SK-N-SH treated with all-trans-retinoic acid at 6 μM for 48 hours (cell line): ENCODE data around the gene NRSN2.

ENCODE experiments used
- CSDC2 ChIP-seq: fragments of 250-450 bp; sonication (Bioruptor Pico); IDR thresholded peaks from 2 replicates; pipeline ENCODE4 v1.5.0; 2020; ENCODE audit warnings: mild to moderate bottlenecking, moderate library complexity
- ESRRG ChIP-seq: fragments of 250-450 bp; sonication (Bioruptor Pico); IDR thresholded peaks from 2 replicates; pipeline ENCODE4 v1.6.1; 2021; ENCODE audit warnings: mild to moderate bottlenecking
- ISL1 ChIP-seq: fragments of 250-450 bp; sonication (Bioruptor Pico); IDR thresholded peaks from 2 replicates; pipeline ENCODE4 v2.1.2; 2022; ENCODE audit warnings: mild to moderate bottlenecking, moderate library complexity
- PPARA ChIP-seq: fragments of 250-450 bp; sonication (Bioruptor Pico); IDR thresholded peaks from 2 replicates; pipeline ENCODE4 v1.5.0; 2020; ENCODE audit warnings: mild to moderate bottlenecking, borderline replicate concordance
- RARB ChIP-seq: fragments of 250-450 bp; sonication (Bioruptor Pico); IDR thresholded peaks from 2 replicates; pipeline ENCODE4 v1.8.0; 2021; ENCODE audit warnings: mild to moderate bottlenecking, moderate library complexity
- SNAI2 ChIP-seq: fragments of 250-450 bp; sonication (Bioruptor Pico); IDR thresholded peaks from 2 replicates; pipeline ENCODE4 v1.5.0; 2020; ENCODE audit warnings: mild to moderate bottlenecking, moderate library complexity
- TOX ChIP-seq: fragments of 250-450 bp; sonication (Bioruptor Pico); IDR thresholded peaks from 2 replicates; pipeline ENCODE4 v1.8.0; 2021; ENCODE audit warnings: mild to moderate bottlenecking, moderate library complexity, borderline replicate concordance
- ZFP3 ChIP-seq: fragments of 250-450 bp; sonication (Bioruptor Pico); IDR thresholded peaks from 2 replicates; pipeline ENCODE4 v1.5.0; 2020; ENCODE audit warnings: mild to moderate bottlenecking, moderate library complexity
- ZFP30 ChIP-seq: fragments of 450-650 bp; formaldehyde crosslinking; IDR thresholded peaks from 2 replicates; pipeline ENCODE4 v1.5.0; 2022; ENCODE audit warnings: mild to moderate bottlenecking, moderate library complexity
- ZNF565 ChIP-seq: fragments of 450-650 bp; formaldehyde crosslinking; conservative IDR thresholded peaks from 2 replicates; pipeline ENCODE4 v1.5.0; 2020; ENCODE audit warnings: low read depth, mild to moderate bottlenecking, moderate library complexity
- ZNF70 ChIP-seq: fragments of 450-650 bp; formaldehyde crosslinking; IDR thresholded peaks from 2 replicates; pipeline ENCODE4 v1.5.0; 2020; ENCODE audit warnings: mild to moderate bottlenecking, moderate library complexity
- TF ChIP-seq, protein P1 (sequence below): fragments of 250-450 bp; sonication (Bioruptor Pico); IDR thresholded peaks from 2 replicates; pipeline ENCODE4 v1.8.0; 2020; ENCODE audit warnings: mild to moderate bottlenecking, moderate library complexity, borderline replicate concordance
- TF ChIP-seq, protein P2 (sequence below): fragments of 250-450 bp; sonication (Bioruptor Pico); IDR thresholded peaks from 2 replicates; pipeline ENCODE4 v1.5.0; 2020; ENCODE audit warnings: mild to moderate bottlenecking, moderate library complexity
- TF ChIP-seq, protein P3 (sequence below): fragments of 250-450 bp; sonication (Bioruptor Pico); IDR thresholded peaks from 2 replicates; pipeline ENCODE4 v1.5.1; 2020; ENCODE audit warnings: low read depth, mild to moderate bottlenecking, moderate library complexity

DNA sequence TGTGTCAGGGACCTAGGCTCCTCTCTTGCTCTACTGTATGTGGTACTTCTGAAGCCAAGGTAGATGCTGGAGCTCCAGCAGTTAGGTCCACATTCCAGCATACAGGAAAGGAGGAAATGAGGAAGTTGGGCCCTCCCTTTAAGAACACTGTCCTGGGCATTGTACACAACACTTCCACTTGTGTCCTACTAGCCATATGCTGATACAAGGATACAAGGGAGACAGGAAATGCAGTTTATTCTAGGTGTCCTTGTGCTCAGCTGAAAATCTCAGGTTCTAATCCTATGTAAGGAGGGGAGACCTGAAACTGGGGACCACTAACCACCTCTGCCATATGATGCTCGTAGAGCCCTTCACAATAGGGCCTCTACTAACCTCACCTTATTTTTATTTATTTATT is 37.8 kb downstream of the NRSN2 start:
- TF ChIP-seq SNAI2 (no peak), ZFP30 (CRISPR knock-in tag) (no peak), RARB (no peak), ISL1 (CRISPR knock-in tag) (no peak), CSDC2 (CRISPR knock-in tag) (no peak), ESRRG (CRISPR knock-in tag) (no peak), PPARA (CRISPR knock-in tag) (no peak), ZFP3 (CRISPR knock-in tag) (no peak), TOX (no peak), ZNF565 (CRISPR knock-in tag) (no peak), ZNF70 (CRISPR knock-in tag) (no peak)
- TF ChIP-seq, protein P1, sequence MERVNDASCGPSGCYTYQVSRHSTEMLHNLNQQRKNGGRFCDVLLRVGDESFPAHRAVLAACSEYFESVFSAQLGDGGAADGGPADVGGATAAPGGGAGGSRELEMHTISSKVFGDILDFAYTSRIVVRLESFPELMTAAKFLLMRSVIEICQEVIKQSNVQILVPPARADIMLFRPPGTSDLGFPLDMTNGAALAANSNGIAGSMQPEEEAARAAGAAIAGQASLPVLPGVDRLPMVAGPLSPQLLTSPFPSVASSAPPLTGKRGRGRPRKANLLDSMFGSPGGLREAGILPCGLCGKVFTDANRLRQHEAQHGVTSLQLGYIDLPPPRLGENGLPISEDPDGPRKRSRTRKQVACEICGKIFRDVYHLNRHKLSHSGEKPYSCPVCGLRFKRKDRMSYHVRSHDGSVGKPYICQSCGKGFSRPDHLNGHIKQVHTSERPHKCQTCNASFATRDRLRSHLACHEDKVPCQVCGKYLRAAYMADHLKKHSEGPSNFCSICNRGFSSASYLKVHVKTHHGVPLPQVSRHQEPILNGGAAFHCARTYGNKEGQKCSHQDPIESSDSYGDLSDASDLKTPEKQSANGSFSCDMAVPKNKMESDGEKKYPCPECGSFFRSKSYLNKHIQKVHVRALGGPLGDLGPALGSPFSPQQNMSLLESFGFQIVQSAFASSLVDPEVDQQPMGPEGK (CRISPR knock-in tag) = no peak
- TF ChIP-seq, protein P2, sequence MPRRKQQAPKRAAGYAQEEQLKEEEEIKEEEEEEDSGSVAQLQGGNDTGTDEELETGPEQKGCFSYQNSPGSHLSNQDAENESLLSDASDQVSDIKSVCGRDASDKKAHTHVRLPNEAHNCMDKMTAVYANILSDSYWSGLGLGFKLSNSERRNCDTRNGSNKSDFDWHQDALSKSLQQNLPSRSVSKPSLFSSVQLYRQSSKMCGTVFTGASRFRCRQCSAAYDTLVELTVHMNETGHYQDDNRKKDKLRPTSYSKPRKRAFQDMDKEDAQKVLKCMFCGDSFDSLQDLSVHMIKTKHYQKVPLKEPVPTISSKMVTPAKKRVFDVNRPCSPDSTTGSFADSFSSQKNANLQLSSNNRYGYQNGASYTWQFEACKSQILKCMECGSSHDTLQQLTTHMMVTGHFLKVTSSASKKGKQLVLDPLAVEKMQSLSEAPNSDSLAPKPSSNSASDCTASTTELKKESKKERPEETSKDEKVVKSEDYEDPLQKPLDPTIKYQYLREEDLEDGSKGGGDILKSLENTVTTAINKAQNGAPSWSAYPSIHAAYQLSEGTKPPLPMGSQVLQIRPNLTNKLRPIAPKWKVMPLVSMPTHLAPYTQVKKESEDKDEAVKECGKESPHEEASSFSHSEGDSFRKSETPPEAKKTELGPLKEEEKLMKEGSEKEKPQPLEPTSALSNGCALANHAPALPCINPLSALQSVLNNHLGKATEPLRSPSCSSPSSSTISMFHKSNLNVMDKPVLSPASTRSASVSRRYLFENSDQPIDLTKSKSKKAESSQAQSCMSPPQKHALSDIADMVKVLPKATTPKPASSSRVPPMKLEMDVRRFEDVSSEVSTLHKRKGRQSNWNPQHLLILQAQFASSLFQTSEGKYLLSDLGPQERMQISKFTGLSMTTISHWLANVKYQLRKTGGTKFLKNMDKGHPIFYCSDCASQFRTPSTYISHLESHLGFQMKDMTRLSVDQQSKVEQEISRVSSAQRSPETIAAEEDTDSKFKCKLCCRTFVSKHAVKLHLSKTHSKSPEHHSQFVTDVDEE (CRISPR knock-in tag) = no peak
- TF ChIP-seq, protein P3, sequence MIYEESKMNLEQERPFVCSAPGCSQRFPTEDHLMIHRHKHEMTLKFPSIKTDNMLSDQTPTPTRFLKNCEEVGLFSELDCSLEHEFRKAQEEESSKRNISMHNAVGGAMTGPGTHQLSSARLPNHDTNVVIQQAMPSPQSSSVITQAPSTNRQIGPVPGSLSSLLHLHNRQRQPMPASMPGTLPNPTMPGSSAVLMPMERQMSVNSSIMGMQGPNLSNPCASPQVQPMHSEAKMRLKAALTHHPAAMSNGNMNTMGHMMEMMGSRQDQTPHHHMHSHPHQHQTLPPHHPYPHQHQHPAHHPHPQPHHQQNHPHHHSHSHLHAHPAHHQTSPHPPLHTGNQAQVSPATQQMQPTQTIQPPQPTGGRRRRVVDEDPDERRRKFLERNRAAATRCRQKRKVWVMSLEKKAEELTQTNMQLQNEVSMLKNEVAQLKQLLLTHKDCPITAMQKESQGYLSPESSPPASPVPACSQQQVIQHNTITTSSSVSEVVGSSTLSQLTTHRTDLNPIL = no peak
